GM12801 (cell line): Measurements from ENCODE around the gene SERPINE1.

Experiments used
- CTCF ChIP-seq: IDR thresholded peaks from one replicate; pipeline ENCODE4 v1.5.1; 2011; ENCODE audit warnings: control low read depth; ENCODE audit not compliant: insufficient read length; ENCODE audit errors: extremely low read depth

SERPINE1 gene

GRCh38 chr7:101165075-101165957 is 38.4 kb downstream of the SERPINE1 start, which contains the start of gene VGF:
Gene VGF, minus strand, starts transcription at chr7:101165569. Its CDS starts 726 bp downstream, at chr7:101164843.
- no peak for TF ChIP-seq CTCF

GRCh38 chr7:101165958-101166647 is 39.2 kb downstream of the SERPINE1 start:
- TF ChIP-seq CTCF = no peak

DNA sequence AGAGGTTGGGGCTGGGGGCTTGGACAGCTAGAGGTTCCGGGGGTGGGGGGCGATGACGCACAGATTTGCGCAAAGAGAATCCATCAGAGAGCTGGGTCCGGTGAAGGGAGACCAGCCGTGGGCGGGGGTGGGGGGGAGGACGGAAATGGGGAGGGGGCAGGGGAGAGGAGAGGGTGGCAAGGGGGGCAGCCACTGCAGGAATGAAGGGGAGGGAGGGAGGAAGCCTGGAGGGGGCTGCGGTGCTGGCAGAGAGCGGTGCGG is 39.7 kb downstream of the SERPINE1 start:
- TF ChIP-seq CTCF = no peak

GRCh38 chr7:101166909-101167644 is 40.2 kb downstream of the SERPINE1 start:
- TF ChIP-seq CTCF = no peak

GRCh38 chr7:101167645-101168411 is 40.9 kb downstream of the SERPINE1 start:
- no peak for TF ChIP-seq CTCF

DNA sequence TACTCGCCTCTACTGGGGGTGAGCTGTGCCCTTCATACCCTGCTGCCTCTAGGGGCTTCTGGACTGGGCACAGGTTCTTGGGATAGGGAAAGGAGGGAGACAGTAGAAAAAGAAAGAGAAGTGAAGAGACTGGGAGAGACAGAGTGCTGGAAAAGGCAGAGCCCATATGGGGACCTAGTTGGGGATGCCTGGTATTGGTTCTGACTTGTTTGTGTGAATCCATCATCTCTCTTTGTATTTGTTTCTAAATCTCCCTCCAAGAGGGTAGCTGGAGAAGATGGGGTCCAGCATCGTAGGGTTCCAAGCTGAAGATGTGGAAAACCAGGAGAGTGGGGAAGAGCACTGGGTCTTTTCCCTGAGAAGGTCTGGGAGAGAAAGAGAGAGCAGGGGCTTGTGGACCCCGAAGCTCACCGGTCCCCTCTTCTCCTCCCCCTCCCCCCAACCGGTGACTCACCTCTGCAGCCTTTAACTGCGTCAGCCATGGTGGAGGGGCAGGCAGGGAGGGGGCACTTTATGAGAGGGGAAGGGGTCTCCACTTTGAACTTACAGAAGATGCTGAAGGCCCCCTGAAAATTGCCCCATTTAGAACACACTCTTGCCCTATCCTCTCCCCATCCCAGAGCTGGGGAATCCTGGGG is 41.6 kb downstream of the SERPINE1 start:
- no peak for TF ChIP-seq CTCF
